Measurements from ENCODE around the gene FKBP9.

GRCh38 chr7:32958046-32959025 is 1.1 kb downstream of the FKBP9 start:
- TF ChIP-seq CTCF (conservative IDR thresholded peaks at IDR 0.05) (no peak), EZH2 (IDR thresholded peaks at IDR 0.05; ENCODE audit: low read depth) (no peak)

Measured in PC-9 (cell line).